ELR (cell line): ENCODE results near the gene NET1.
"Not testable (repeated sequence)": the region's sequence is repeated elsewhere in the genome, so short reads cannot be mapped to it uniquely, and the experiment has no call there.

Experiments
- DNase-seq: peaks from one replicate; pipeline ENCODE4 v3.0.0-alpha.2; 2015; ENCODE audit warnings: low read depth

Gene NET1

GRCh38 chr10:5466451-5467206, 54.3 kb downstream of the NET1 start:
- peak; percentile 48 for DNase-seq

GRCh38 chr10:5467207-5467535, 54.8 kb downstream of the NET1 start:
- DNase-seq, result no peak

DNA sequence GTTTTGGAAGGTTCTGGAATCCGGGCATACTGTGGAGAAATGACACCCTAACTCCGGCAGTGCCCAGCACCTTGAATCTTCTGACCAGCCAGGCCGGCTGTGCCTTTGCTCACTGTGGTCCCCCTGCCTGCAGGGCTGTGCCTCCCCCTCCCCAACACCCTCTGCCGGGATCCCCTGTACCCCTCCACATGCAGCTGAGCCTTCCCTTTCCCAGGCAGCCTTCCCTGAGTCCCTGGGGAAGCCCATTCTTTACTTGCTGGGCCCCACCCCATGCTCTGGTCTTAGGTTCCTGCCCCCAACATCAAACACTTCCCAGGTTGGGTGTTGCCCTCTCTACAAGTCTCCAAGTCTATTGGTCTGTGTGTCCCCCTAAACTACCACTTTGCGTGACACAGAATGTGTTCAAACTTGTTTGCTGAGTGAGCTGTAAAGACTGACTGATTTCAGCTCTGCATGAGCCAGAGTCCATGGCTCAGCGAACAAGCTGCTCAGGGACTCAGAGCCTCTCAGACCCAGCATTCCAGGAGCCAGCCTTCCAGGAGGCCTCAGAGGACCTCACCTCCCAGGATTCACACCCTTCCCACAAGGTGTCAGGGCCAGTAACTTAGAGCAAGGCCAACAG, 55.4 kb downstream of the NET1 start:
- no peak for DNase-seq

GRCh38 chr10:5468262-5469106, 56.1 kb downstream of the NET1 start:
- no peak for DNase-seq

DNA sequence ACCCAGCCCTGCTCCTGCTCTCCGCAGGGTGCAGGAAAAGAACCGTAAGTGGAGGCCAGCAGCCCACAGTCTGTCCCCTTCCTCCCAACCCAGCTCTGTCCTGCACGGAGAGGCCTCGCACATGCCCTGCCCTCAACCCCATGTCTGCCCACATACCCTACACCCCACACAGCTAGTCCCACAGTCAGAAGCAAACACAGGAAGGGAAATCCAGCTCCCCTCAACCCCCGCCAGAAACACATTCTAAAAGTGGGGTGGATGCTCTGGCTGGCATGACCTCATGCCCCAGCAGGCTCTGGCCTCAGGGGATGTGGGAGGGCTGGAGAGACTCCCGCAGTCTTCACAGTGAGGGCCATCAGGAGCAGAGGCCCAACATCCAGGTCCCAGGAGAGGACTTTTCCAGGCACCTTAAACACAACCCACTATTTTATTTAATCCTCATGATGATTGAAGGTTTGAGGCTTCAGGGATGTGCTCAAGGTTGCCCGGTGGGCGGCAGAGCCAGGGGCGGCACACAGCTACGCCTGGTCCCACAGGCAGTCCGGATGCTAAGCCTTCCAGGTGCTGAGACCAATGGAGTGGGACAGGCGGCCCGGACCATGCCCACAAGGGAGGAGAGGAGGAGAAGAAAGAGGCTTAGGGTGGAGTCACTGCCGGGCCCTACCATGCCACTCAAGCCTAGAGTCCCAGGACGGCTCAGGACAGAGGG, 57.1 kb downstream of the NET1 start:
- DNase-seq, result no peak

DNA sequence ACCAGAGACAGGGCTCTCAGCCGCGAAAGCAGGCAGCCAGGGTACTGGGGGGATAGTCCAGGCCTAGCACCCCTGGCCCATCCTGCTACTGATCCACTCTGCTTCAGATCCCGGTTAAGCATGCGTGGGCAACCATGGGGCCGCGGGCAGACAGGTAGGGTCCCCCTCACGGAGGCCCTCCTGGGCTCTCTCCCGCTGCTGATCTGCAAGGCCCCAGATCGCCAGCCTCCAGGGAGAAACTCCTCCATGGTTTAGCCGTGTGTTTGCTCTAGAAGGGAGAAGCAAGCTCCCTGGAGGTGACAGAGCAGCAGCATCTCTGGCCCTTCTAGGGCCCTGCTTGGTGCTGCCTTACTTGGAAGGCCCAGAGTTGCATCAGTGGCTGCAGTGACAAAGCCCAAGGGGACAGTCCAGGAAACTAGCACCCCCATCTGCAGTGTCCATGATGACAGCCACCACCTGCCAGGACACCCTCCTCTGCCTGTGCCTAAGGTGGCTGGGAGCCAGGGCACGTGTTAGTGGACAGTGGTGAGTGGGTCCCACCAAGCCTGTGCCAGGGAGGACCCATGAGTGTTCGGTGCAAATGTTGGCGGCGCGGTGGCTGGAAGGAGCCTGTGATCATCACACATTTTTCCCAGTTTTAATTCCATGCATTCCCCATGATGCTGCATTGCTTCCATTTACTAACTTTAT, 57.9 kb downstream of the NET1 start:
- no peak for DNase-seq

DNA sequence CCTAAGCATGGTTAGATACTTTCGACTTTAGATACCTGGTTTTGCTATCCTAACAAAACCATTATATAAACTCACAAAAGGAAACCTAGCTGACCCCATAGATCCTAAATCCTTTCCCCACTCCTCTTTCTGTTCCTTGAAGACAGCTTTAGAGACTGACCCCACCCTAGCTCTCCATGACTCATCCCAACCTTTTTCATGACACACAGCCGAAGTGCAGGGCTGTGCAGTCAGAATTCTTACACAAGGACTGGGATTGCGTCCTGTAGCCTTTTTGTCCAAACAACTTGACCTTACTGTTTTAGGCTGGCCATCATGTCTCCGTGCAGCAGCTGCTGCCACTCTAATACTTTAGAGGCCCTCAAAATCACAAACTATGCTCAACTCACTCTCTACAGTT, 62.3 kb downstream of the NET1 start:
- peak; percentile 71 for DNase-seq

DNA sequence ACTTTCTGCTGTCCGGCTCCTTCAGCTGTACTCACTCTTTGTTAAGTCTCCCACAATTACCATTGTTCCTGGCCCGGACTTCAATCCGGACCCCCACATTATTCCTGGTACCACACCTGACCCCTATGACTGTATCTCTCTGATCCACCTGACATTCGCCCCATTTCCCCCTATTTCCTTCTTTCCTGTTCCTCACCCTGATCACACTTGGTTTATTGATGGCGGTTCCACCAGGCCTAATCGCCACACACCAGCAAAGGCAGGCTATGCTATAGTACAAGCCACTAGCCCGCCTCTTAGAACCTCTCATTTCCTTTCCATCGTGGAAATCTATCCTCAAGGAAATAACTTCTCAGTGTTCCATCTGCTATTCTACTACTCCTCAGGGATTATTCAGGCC, 62.7 kb downstream of the NET1 start:
- DNase-seq, result not testable (repeated sequence)

- not testable (repeated sequence) for DNase-seq
Measured at GRCh38 chr10:5475974-5476807, 63.8 kb downstream of the NET1 start.

GRCh38 chr10:5476918-5477525, 64.7 kb downstream of the NET1 start:
- no peak for DNase-seq

GRCh38 chr10:5477948-5478693, 65.8 kb downstream of the NET1 start:
- DNase-seq, result no peak

DNA sequence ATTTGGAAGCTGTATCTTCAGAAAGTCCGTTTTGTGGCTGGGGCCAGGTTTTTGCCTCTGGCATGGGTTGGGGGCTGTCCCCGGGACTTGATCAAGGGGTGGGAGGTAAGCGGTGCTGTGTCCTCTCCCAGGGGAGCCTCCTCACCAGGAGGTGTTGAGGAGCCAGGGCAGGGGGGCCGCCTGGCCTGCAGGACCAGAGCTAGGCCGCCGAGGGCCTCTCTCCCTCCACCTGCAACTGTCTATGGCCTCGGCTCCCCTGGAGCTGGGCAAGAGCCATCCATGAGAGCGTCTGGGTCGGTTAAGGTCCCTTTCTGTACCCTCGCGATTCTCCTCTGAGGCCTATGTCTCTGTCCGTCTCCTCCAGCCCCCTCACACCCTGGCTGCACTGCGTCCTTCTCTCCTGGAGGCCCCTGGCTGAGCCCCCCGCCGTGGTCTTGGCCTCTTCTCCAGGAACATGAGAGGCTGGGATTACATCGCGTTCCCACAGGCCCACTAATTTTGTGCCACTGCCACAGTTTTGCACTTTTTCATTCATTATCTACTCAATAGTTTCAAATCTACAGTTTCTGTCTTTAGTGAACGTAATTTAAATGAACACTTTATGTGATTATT, 66.4 kb downstream of the NET1 start:
- no peak for DNase-seq

DNA sequence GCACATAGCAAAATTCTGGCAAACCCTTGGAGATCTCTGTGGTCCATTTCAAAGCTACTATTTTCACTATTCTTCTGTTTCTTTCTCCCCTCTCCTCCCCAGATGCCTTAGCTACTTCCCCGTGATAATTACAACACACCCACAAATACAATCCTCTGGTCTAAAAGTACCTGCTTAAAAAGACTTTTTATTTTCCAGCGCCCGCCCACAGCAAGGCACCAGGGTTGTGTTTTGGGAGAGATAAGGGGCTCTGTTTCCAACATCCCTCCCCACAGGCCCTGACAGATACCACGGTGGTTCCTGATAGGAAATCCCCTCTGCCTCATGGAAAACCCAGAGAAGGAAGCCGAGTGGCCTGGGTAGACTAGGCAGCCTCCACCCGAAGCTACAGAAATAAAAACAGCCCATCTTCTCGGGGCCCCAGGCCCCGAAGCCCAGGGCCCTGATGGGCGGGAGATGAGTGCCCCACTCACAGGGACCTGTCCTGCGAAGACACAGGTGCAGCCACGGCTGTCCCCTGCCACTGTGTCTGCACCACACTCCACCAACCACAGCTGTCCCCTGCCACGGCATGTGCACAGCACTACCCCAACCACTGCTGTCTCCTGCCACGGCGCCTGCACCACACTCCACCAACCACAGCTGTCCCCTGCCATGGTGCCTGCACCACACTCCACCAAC, 67.3 kb downstream of the NET1 start:
- DNase-seq, result no peak

DNA sequence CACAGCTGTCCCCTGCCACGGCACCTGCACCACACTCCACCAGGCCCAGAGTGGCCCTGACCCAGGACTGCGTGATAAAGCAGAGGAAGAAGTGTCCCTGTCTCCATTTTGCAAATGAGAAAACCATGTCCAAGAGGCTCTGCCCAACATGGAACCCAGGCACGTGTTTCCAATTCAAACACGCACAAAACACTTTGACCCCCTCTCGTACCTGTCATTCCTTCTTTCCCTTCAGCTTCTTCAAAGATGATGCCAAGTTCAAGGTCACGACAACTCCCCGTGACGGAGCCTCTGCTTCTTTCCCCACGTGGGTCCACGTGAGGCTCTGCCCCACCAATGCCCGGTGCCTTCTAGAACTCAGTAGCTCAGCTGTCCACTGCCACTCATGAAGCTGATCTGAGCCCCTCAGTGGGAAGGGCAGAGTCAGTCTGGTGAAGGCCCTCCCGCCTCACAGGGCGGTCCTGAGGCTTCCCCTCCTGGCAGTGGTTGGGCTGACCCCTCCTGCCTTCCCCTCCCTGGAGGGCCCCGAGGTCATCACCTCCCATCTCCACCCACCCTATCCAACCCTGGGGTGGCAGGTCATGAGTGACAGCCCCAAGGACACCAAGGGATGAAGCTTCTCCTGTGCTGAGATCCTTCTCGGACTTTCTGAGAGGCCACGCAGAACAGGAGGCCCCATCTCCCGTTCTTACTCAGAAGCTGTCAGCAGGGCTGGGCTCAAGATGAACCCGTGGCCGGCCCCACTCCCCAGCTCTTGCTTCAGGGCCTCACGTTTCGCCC, 68.0 kb downstream of the NET1 start:
- DNase-seq, result no peak

DNA sequence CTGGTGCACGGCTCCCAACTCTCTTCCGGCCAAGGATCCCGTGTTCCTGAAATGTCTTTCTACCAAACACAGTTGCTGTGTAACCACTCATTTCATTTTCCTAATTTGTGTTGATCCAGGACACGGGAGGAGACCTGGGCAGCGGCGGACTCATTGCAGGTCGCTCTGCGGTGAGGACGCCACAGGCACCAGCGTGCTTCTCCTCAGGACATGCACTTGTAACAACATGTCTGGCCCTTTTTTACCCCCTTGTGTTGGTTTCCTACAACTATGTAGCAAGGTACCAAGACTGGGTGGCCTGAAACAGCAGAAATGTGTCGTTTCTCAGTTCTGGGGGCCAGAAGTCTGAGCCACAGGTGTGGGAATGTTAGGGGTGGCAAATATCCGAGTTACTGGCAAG, 68.8 kb downstream of the NET1 start:
- DNase-seq, result no peak

DNA sequence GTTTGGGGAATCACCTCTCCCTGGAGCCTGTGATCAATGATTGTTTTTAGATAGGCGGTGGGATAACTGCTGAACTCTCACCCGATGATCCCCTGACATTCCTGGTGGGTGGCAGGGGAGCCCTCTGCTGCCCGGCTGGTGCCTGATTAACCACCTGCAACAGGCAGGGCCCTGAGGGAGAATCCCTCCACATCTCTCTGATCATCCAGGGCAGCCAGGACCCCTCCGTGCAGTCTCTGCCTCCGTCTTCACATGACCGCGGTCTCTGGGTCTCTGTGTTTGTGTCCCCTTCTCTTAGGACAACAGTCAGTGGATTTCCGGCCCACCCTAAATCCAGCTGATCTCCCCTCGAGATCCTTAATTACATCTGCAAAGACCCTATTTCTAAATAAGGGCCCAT, 69.7 kb downstream of the NET1 start:
- no peak for DNase-seq

GRCh38 chr10:5484205-5484604, 71.8 kb downstream of the NET1 start:
- peak; percentile 63 for DNase-seq

DNA sequence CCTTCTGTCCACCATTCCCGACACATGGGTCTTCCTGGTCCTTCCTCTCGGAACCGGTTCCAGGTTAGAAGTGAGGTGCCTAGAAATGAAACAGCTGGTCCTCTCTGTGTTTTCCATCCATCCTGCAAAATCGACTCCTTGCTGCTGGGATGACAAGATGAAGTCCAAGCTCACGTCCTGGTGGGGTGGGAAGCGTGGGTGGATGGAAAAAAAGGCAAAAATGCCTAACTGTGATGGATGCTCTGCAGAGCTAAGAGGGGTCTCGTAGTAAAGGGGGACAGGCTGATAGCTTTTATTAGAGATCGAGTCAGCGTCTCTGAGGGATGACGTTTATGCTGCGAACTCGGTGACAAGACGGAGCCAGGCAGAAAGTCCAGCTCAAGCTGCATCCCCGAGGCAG, 72.9 kb downstream of the NET1 start:
- no peak for DNase-seq
